IPS-18c (cell line): Measurements from ENCODE around the gene ARID1B.
A peak's percentile ranks its signal among the peaks of the same experiment; 100 is the strongest.

Source experiments
- H3K4me3 ChIP-seq: 2 replicates; pipeline ENCODE4 v1.7.0; 2013; ENCODE audit warnings: low read depth, mild to moderate bottlenecking, low read length, moderate library complexity; ENCODE audit not compliant: insufficient read depth
- H3K9me3 ChIP-seq: one replicate; pipeline ENCODE4 v1.6.1; 2013; ENCODE audit warnings: mild to moderate bottlenecking, low read length, moderate library complexity; ENCODE audit not compliant: control insufficient read depth, insufficient read depth

The ARID1B gene

GRCh38 chr6:156771047-156771446 lies 6.1 kb upstream of the ARID1B start:
- Histone ChIP-seq H3K4me3 (no peak overlapping the region), H3K9me3 (no peaks in the 10 kb centered on the region)

DNA sequence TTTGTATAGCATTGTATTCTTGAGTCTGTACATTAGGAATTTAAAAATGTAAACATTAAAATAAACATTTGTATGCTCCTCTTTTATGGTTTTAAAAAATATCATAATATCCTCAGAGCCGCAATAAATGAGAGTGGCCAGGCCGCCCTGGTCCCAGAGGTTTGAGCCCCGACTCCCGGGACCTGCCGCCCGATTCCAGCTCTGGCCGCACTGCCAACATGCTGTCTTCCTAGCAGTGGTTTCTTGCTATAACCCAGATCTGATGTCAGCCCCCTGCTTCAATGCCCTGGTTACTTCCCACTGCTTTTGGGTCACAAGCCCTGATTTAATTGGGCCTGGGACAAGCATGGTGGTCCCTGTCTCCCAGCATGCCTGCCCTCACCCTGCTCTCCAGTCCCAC lies 5.4 kb upstream of the ARID1B start:
- Histone ChIP-seq H3K9me3 (no peaks in the 10 kb centered on the region), H3K4me3 (no peak overlapping the region)

GRCh38 chr6:156773476-156773875 lies 3.7 kb upstream of the ARID1B start:
- Histone ChIP-seq H3K4me3 (no peak overlapping the region), H3K9me3 (no peaks in the 10 kb centered on the region)

- H3K4me3 ChIP-seq, result no peak overlapping the region; the same call in 1 of the 2 replicates
Measured at GRCh38 chr6:156773935-156774852, 3.0 kb upstream of the ARID1B start.

GRCh38 chr6:156774863-156775405 lies 2.2 kb upstream of the ARID1B start:
- H3K9me3 ChIP-seq, result no peaks in the 10 kb centered on the region
- peak overlapping the region; percentile 26 for H3K4me3 ChIP-seq

More at GRCh38 chr6:156773935-156774852, 3.0 kb upstream of the ARID1B start:
- no peaks in the 10 kb centered on the region for H3K9me3 ChIP-seq

GRCh38 chr6:156775717-156776116 lies 1.5 kb upstream of the ARID1B start:
- Histone ChIP-seq H3K9me3 (no peaks in the 10 kb centered on the region), H3K4me3 (no peak overlapping the region)

DNA sequence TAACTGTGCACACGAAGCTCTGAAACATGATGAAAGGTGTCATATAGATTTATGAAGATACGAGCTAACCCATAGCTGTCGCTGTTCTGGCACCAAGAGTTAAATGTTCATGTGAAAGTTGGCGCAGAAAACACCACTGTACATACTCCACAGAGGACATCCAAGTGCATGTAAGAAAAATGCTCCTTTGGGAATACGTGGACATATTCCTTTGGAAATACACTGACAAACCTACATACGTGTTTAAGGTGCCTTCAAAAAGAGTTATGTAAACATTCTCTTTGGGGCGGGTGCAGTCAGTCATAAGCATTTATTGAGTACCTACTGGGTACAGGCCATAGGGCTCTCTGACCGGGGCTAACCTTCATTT lies 723 bp upstream of the ARID1B start:
- H3K9me3 ChIP-seq, result no peaks in the 10 kb centered on the region
- H3K4me3 ChIP-seq, result peak overlapping the region; percentile 58

DNA sequence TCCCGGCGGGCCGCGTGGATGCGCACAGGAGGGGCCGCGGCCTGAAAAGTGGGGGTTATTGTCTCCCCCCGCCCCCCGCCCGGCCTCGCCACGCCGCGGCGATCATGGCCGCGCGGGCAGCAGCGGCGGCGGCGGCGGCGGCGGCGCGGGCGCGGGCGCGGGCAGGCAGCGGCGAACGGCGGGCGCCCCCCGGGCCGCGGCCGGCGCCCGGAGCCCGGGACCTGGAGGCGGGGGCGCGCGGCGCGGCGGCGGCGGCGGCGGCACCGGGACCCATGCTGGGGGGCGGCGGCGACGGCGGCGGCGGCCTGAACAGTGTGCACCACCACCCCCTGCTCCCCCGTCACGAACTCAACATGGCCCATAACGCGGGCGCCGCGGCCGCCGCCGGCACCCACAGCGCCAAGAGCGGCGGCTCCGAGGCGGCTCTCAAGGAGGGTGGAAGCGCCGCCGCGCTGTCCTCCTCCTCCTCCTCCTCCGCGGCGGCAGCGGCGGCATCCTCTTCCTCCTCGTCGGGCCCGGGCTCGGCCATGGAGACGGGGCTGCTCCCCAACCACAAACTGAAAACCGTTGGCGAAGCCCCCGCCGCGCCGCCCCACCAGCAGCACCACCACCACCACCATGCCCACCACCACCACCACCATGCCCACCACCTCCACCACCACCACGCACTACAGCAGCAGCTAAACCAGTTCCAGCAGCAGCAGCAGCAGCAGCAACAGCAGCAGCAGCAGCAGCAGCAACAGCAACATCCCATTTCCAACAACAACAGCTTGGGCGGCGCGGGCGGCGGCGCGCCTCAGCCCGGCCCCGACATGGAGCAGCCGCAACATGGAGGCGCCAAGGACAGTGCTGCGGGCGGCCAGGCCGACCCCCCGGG lies 637 bp downstream of the ARID1B start:
- Histone ChIP-seq H3K9me3 (no peaks in the 10 kb centered on the region), H3K4me3 (peak overlapping the region; percentile 80)

DNA sequence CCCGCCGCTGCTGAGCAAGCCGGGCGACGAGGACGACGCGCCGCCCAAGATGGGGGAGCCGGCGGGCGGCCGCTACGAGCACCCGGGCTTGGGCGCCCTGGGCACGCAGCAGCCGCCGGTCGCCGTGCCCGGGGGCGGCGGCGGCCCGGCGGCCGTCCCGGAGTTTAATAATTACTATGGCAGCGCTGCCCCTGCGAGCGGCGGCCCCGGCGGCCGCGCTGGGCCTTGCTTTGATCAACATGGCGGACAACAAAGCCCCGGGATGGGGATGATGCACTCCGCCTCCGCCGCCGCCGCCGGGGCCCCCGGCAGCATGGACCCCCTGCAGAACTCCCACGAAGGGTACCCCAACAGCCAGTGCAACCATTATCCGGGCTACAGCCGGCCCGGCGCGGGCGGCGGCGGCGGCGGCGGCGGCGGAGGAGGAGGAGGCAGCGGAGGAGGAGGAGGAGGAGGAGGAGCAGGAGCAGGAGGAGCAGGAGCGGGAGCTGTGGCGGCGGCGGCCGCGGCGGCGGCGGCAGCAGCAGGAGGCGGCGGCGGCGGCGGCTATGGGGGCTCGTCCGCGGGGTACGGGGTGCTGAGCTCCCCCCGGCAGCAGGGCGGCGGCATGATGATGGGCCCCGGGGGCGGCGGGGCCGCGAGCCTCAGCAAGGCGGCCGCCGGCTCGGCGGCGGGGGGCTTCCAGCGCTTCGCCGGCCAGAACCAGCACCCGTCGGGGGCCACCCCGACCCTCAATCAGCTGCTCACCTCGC lies 1.5 kb downstream of the ARID1B start:
- Histone ChIP-seq H3K4me3 (peak overlapping the region; percentile 80), H3K9me3 (no peaks in the 10 kb centered on the region)

- H3K9me3 ChIP-seq, result no peaks in the 10 kb centered on the region
- H3K4me3 ChIP-seq, result peak overlapping the region; percentile 80
Measured at GRCh38 chr6:156779206-156780094, 2.3 kb downstream of the ARID1B start.

GRCh38 chr6:156780102-156780641 lies 3.0 kb downstream of the ARID1B start:
- H3K9me3 ChIP-seq, result no peaks in the 10 kb centered on the region
- H3K4me3 ChIP-seq, result peak overlapping the region; percentile 80

- Histone ChIP-seq H3K9me3 (no peaks in the 10 kb centered on the region), H3K4me3 (peak overlapping the region; percentile 80; the same call in 1 of the 2 replicates)
Measured at GRCh38 chr6:156780962-156781853, 4.0 kb downstream of the ARID1B start.

GRCh38 chr6:156781861-156782631 lies 4.9 kb downstream of the ARID1B start:
- no peak overlapping the region for H3K4me3 ChIP-seq

DNA sequence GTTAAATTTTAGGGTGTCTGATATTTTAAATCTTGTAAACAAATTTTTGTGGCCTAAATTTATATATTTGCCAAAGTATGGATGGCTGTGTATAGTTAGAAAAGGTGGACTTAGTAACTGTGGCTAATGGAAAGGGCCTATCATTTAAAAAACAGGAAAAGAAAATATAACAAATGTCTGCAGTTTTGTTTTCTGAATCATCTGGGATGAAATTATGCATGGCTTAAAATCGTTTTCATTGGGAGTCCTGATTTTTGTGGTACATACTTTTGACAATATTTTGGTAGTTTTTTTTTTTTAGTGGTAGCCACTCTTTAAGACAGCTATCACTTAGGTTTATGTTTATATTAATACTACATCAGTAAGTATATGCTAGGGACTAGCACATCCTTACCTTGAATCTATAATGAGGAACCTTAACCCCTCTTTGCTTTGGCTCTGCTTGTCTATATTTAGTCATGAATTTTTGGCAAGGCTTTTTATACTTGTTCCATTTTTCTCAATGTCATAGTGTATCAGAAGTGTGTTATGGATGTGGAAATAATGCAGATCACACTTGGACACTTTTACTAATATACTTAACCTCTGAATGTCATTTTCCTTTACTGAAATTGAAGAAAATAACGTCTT lies 5.6 kb downstream of the ARID1B start:
- Histone ChIP-seq H3K9me3 (no peaks in the 10 kb centered on the region), H3K4me3 (no peak overlapping the region)

More at GRCh38 chr6:156781861-156782631, 4.9 kb downstream of the ARID1B start:
- no peaks in the 10 kb centered on the region for H3K9me3 ChIP-seq
